DND-41 (cell line): ENCODE results near the gene KRTAP5-1.

Source experiments
- ATAC-seq: fragments of 200-7000 bp; cut with Tn5 transposase; 3 replicates; pipeline ENCODE4 v1.9.1; 2021; ENCODE audit warnings: low read depth; ENCODE audit not compliant: insufficient read depth
- DNase-seq: peaks from one replicate; pipeline ENCODE4 v3.0.0-alpha.2; 2020
- H2AFZ ChIP-seq: 2 replicates; pipeline ENCODE4 v1.6.0; 2012; ENCODE audit warnings: low read depth, low read length
- H3K27ac ChIP-seq: 2 replicates; pipeline ENCODE4 v1.5.1; 2012; ENCODE audit warnings: low read length, inconsistent platforms
- H3K27me3 ChIP-seq: fragments of 200-600 bp; sonication (generic); 2 replicates; pipeline ENCODE4 v1.6.0; 2012; ENCODE audit warnings: low read length, mild to moderate bottlenecking, inconsistent platforms; ENCODE audit not compliant: insufficient read depth, poor library complexity
- H3K36me3 ChIP-seq: 2 replicates; pipeline ENCODE4 v1.5.1; 2012; ENCODE audit warnings: low read length, inconsistent platforms; ENCODE audit not compliant: insufficient read depth
- H3K4me1 ChIP-seq: 2 replicates; pipeline ENCODE4 v1.5.1; 2012; ENCODE audit warnings: mild to moderate bottlenecking, low read length; ENCODE audit not compliant: insufficient read depth
- H3K4me2 ChIP-seq: 2 replicates; pipeline ENCODE4 v1.6.0; 2012; ENCODE audit warnings: mild to moderate bottlenecking, moderate library complexity, low read length, inconsistent platforms; ENCODE audit not compliant: insufficient read depth
- H3K4me3 ChIP-seq, 2 experiments: fragments of 200-600 bp in 1 of 2; shearing (Covaris generic) in 1 of 2; 2 replicates each; pipeline ENCODE4 v1.5.1; 2012 to 2016; ENCODE audit warnings: inconsistent platforms in 2 of 2, low read length in 2 of 2, mild to moderate bottlenecking in 2 of 2, low read depth in 1 of 2, moderate library complexity in 1 of 2
- H3K79me2 ChIP-seq: 2 replicates; pipeline ENCODE4 v1.6.0; 2012; ENCODE audit warnings: low read length, inconsistent platforms; ENCODE audit not compliant: insufficient read depth
- H3K9ac ChIP-seq: 2 replicates; pipeline ENCODE4 v1.6.0; 2012; ENCODE audit warnings: low read depth, mild to moderate bottlenecking, inconsistent platforms, low read length, moderate library complexity
- H3K9me3 ChIP-seq: 2 replicates; pipeline ENCODE4 v1.5.1; 2012; ENCODE audit warnings: low read length, moderate library complexity, mild to moderate bottlenecking, inconsistent platforms; ENCODE audit not compliant: insufficient read depth, severe bottlenecking
- H4K20me1 ChIP-seq: 2 replicates; pipeline ENCODE4 v1.6.0; 2012; ENCODE audit warnings: low read length; ENCODE audit not compliant: insufficient read depth
- CTCF ChIP-seq: IDR thresholded peaks from 2 replicates; pipeline ENCODE4 v1.5.1; 2012; ENCODE audit warnings: borderline replicate concordance, low read length, moderate library complexity, mild to moderate bottlenecking; ENCODE audit not compliant: poor library complexity, severe bottlenecking; ENCODE audit errors: extremely low read depth
- EZH2 ChIP-seq: IDR thresholded peaks from 3 replicates; pipeline ENCODE4 v1.6.1; 2012; ENCODE audit warnings: borderline replicate concordance, low read depth, mild to moderate bottlenecking, moderate library complexity, low read length, inconsistent platforms; ENCODE audit not compliant: severe bottlenecking

The KRTAP5-1 gene

GRCh38 chr11:1573077-1573902 is 11.8 kb downstream of the KRTAP5-1 start:
- no peak for TF ChIP-seq CTCF
- Histone ChIP-seq H4K20me1 (peaks cover 10% of the 10 kb centered on the region), H3K27ac (no peak overlapping the region), H3K36me3 (no peaks in the 10 kb centered on the region), H3K27me3 (no peaks in the 10 kb centered on the region), H3K9ac (no peak overlapping the region), H3K4me2 (no peak overlapping the region), H2AFZ (no peak overlapping the region), H3K4me1 (no peaks in the 10 kb centered on the region), H3K79me2 (no peaks in the 10 kb centered on the region), H3K9me3 (no peaks in the 10 kb centered on the region), H3K4me3 (no peak overlapping the region)
- ATAC-seq = no peak
- DNase-seq = no peak

GRCh38 chr11:1572197-1573076 is 12.6 kb downstream of the KRTAP5-1 start, which contains the start of gene DUSP8:
Gene DUSP8 (minus strand): TSS chr11:1572271. CDS start chr11:1565826, 6,445 bp downstream.
- H3K4me3 ChIP-seq = no peak within 1 kb of the TSS
- no peak within 1 kb of the TSS for H3K9ac ChIP-seq
- ATAC-seq (no peak), DNase-seq (no peak)
- no peaks in the 10 kb centered on the region for H3K4me1 ChIP-seq
- H3K4me2 ChIP-seq = no peak within 1 kb of the TSS
- peaks cover 13% of the 10 kb centered on the region for H4K20me1 ChIP-seq
- H3K36me3 ChIP-seq = no peaks in the 10 kb centered on the region
- H3K9me3 ChIP-seq = no peaks in the 10 kb centered on the region
- TF ChIP-seq EZH2 (no peak), CTCF (no peak)
- H3K27ac ChIP-seq = no peak within 1 kb of the TSS
- no peaks in the 10 kb centered on the region for H3K79me2 ChIP-seq
- H2AFZ ChIP-seq = no peak within 1 kb of the TSS
- H3K27me3 ChIP-seq = no peaks in the 10 kb centered on the region

- TF ChIP-seq EZH2 (no peak), CTCF (no peak)
- peaks cover 13% of the 10 kb centered on the region for H4K20me1 ChIP-seq
- DNase-seq = no peak
- no peak overlapping the region for H2AFZ ChIP-seq
- no peaks in the 10 kb centered on the region for H3K9me3 ChIP-seq
- no peak overlapping the region for H3K27ac ChIP-seq
- no peaks in the 10 kb centered on the region for H3K36me3 ChIP-seq
- no peak overlapping the region for H3K4me3 ChIP-seq
- H3K79me2 ChIP-seq = no peaks in the 10 kb centered on the region
- no peak for ATAC-seq
- no peak overlapping the region for H3K9ac ChIP-seq
- no peaks in the 10 kb centered on the region for H3K4me1 ChIP-seq
- H3K27me3 ChIP-seq = no peaks in the 10 kb centered on the region
- no peak overlapping the region for H3K4me2 ChIP-seq
Measured at GRCh38 chr11:1571760-1572196, 13.3 kb downstream of the KRTAP5-1 start.
